ENCODE results near the gene SEZ6L2.

Gene SEZ6L2

GRCh38 chr16:29862884-29863668 lies 36.3 kb downstream of the SEZ6L2 start, which contains the start of gene CDIPT:
CDIPT (minus strand) TSS chr16:29863226; CDS start chr16:29862857, 369 bp downstream.
- Histone ChIP-seq H3K4me3 (ENCODE audit: low read length) (peak within 1 kb of the TSS; percentile 99), H3K9ac (ENCODE audit: low read length) (peak within 1 kb of the TSS; percentile 98), H3K4me1 (ENCODE audit: control insufficient read depth, insufficient read depth, low read length) (peaks cover 20% of the 10 kb centered on the region), H3K36me3 (ENCODE audit: control insufficient read depth, insufficient read depth, low read length, severe bottlenecking) (peaks cover 25% of the 10 kb centered on the region), H3K9me3 (ENCODE audit: control insufficient read depth, low read length) (no peaks in the 10 kb centered on the region), H3K27me3 (replicated peaks; ENCODE audit: control insufficient read depth, insufficient read depth, low read length) (peaks cover 6% of the 10 kb centered on the region)
- DNase-seq (ENCODE audit: low read depth) = peak; percentile 98

- Histone ChIP-seq H3K4me1 (ENCODE audit: control insufficient read depth, insufficient read depth, low read length) (peaks cover 26% of the 10 kb centered on the region), H3K9me3 (ENCODE audit: control insufficient read depth, low read length) (no peaks in the 10 kb centered on the region), H3K36me3 (ENCODE audit: control insufficient read depth, insufficient read depth, low read length, severe bottlenecking) (peaks cover 25% of the 10 kb centered on the region), H3K27me3 (replicated peaks; ENCODE audit: control insufficient read depth, insufficient read depth, low read length) (peaks cover 2% of the 10 kb centered on the region), H3K9ac (ENCODE audit: low read length) (peak overlapping the region; percentile 98), H3K4me3 (ENCODE audit: low read length) (peak overlapping the region; percentile 99)
- peak; percentile 52 for DNase-seq (ENCODE audit: low read depth)
These were observed 36.9 kb downstream of the SEZ6L2 start for GRCh38 chr16:29862383-29862883.

GRCh38 chr16:29860218-29860617 lies 39.1 kb downstream of the SEZ6L2 start:
- no peak overlapping the region for H3K9ac ChIP-seq (ENCODE audit: low read length)
- H3K27me3 ChIP-seq (replicated peaks; ENCODE audit: control insufficient read depth, insufficient read depth, low read length) = peaks cover under 1% of the 10 kb centered on the region

DNA sequence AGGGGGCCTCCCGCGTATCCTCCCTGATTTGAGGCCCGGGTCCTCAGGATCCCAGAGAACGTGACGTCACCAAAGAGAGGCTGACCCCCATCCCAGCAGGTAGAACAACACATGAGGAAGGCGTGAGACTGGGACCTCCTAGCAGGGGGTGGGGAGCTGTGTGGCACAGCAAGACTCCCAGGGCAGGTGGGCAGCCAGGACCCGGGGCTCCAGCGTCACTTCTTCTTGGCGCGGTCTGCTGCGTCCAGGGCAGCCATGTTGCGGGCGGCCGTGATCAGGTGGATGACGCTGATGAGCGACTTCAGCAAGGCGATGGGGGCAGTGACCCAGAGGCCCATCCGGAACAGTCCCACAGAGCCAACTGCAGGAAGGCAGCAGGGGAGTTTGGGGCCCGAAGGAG lies 40.4 kb downstream of the SEZ6L2 start:
- no peak for DNase-seq (ENCODE audit: low read depth)
- Histone ChIP-seq H3K9me3 (ENCODE audit: control insufficient read depth, low read length) (no peaks in the 10 kb centered on the region), H3K4me3 (ENCODE audit: low read length) (no peak overlapping the region), H3K9ac (ENCODE audit: low read length) (no peak overlapping the region), H3K4me1 (ENCODE audit: control insufficient read depth, insufficient read depth, low read length) (peaks cover 39% of the 10 kb centered on the region), H3K36me3 (ENCODE audit: control insufficient read depth, insufficient read depth, low read length, severe bottlenecking) (peaks cover 25% of the 10 kb centered on the region), H3K27me3 (replicated peaks; ENCODE audit: control insufficient read depth, insufficient read depth, low read length) (no peaks in the 10 kb centered on the region)

More at GRCh38 chr16:29860218-29860617, 39.1 kb downstream of the SEZ6L2 start:
- H3K4me3 ChIP-seq (ENCODE audit: low read length) = no peak overlapping the region
- DNase-seq (ENCODE audit: low read depth) = no peak
- H3K9me3 ChIP-seq (ENCODE audit: control insufficient read depth, low read length) = no peaks in the 10 kb centered on the region
- H3K4me1 ChIP-seq (ENCODE audit: control insufficient read depth, insufficient read depth, low read length) = peaks cover 39% of the 10 kb centered on the region
- H3K36me3 ChIP-seq (ENCODE audit: control insufficient read depth, insufficient read depth, low read length, severe bottlenecking) = peaks cover 25% of the 10 kb centered on the region

DNA sequence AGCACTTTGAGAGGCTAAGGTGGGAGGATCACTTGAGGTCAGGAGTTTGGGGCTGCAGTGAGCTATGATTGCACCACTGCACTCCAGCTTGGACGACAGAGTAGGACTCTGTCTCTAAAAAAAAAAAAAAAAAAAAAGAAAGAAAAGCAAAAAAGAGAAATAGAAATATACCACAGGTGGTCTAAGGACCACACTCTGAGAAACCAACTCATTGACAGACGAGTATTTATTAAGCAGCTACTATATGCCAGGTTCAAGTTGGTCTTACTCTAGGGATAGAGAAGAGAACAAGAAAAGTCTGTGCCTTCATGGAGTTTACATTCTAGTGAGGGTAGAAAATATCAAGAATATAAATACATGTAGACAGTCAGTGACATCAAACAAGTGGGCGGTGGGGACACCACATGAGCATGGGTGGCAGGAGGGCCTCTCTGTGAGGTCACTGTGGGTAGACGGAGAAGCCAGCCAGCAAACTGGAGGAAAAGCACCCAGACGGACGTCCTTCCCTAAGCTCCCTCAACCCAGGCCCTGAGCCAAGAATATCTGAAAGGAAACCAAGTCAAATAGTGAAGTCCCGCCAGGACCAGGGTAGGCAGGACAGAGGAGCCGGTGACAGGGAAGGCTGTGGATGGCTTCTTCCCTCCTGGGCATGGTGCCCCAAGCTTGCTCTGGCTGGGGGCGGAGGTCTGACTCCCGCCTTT lies 41.1 kb downstream of the SEZ6L2 start:
- Histone ChIP-seq H3K4me1 (ENCODE audit: control insufficient read depth, insufficient read depth, low read length) (peaks cover 39% of the 10 kb centered on the region), H3K27me3 (replicated peaks; ENCODE audit: control insufficient read depth, insufficient read depth, low read length) (no peaks in the 10 kb centered on the region), H3K9me3 (ENCODE audit: control insufficient read depth, low read length) (no peaks in the 10 kb centered on the region), H3K36me3 (ENCODE audit: control insufficient read depth, insufficient read depth, low read length, severe bottlenecking) (peaks cover 25% of the 10 kb centered on the region), H3K4me3 (ENCODE audit: low read length) (no peak overlapping the region), H3K9ac (ENCODE audit: low read length) (no peak overlapping the region)
- DNase-seq (ENCODE audit: low read depth) = no peak

GRCh38 chr16:29857133-29857760 lies 42.1 kb downstream of the SEZ6L2 start:
- no peak overlapping the region for H3K4me3 ChIP-seq (ENCODE audit: low read length)
- no peaks in the 10 kb centered on the region for H3K27me3 ChIP-seq (replicated peaks; ENCODE audit: control insufficient read depth, insufficient read depth, low read length)
- H3K36me3 ChIP-seq (ENCODE audit: control insufficient read depth, insufficient read depth, low read length, severe bottlenecking) = peaks cover 25% of the 10 kb centered on the region
- peaks cover 39% of the 10 kb centered on the region for H3K4me1 ChIP-seq (ENCODE audit: control insufficient read depth, insufficient read depth, low read length)
- DNase-seq (ENCODE audit: low read depth) = peak; percentile 66
- peak overlapping the region; percentile 73 for H3K9ac ChIP-seq (ENCODE audit: low read length)
- H3K9me3 ChIP-seq (ENCODE audit: control insufficient read depth, low read length) = no peaks in the 10 kb centered on the region

DNA sequence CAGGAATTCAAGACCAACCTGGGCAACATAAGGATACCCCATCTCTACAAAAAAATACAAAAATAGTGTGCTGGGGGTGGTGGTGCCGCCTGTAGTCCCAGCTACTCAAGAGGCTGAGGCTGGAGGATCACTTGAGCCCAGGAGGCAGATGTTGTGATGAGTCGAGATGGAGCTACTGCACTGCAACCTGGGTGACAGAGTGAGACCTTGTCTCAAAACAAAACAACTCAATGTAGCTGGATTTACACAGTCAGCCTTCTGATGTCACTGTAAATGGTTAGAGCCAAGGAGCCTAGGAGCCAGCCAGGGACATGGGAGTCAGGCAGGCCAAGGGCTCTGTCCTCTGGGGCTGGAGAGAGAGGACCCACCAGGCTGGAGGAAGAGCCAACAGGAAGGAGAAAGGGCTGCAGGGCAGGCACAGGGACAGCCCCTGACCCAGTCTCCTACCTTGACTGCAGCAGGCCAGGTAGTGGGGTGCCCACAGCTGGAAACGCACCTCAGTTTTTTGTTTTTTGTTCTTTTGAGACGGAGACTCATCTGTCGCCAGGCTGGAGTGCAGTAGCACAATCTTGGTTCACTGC lies 44.7 kb downstream of the SEZ6L2 start:
- H3K27me3 ChIP-seq (replicated peaks; ENCODE audit: control insufficient read depth, insufficient read depth, low read length) = no peaks in the 10 kb centered on the region
- H3K9ac ChIP-seq (ENCODE audit: low read length) = no peak overlapping the region
- H3K4me3 ChIP-seq (ENCODE audit: low read length) = no peak overlapping the region
- H3K9me3 ChIP-seq (ENCODE audit: control insufficient read depth, low read length) = no peaks in the 10 kb centered on the region
- H3K36me3 ChIP-seq (ENCODE audit: control insufficient read depth, insufficient read depth, low read length, severe bottlenecking) = peaks cover 9% of the 10 kb centered on the region
- H3K4me1 ChIP-seq (ENCODE audit: control insufficient read depth, insufficient read depth, low read length) = peaks cover 27% of the 10 kb centered on the region
- DNase-seq (ENCODE audit: low read depth) = no peak

GRCh38 chr16:29852654-29853053 lies 46.7 kb downstream of the SEZ6L2 start:
- Histone ChIP-seq H3K4me3 (ENCODE audit: low read length) (peak overlapping the region; percentile 15), H3K9ac (ENCODE audit: low read length) (peak overlapping the region; percentile 47), H3K36me3 (ENCODE audit: control insufficient read depth, insufficient read depth, low read length, severe bottlenecking) (peaks cover 6% of the 10 kb centered on the region), H3K27me3 (replicated peaks; ENCODE audit: control insufficient read depth, insufficient read depth, low read length) (no peaks in the 10 kb centered on the region), H3K4me1 (ENCODE audit: control insufficient read depth, insufficient read depth, low read length) (peaks cover 17% of the 10 kb centered on the region), H3K9me3 (ENCODE audit: control insufficient read depth, low read length) (no peaks in the 10 kb centered on the region)
- DNase-seq (ENCODE audit: low read depth) = no peak

- peaks cover 2% of the 10 kb centered on the region for H3K4me1 ChIP-seq (ENCODE audit: control insufficient read depth, insufficient read depth, low read length)
- no peak overlapping the region for H3K9ac ChIP-seq (ENCODE audit: low read length)
- H3K27me3 ChIP-seq (replicated peaks; ENCODE audit: control insufficient read depth, insufficient read depth, low read length) = no peaks in the 10 kb centered on the region
- no peaks in the 10 kb centered on the region for H3K9me3 ChIP-seq (ENCODE audit: control insufficient read depth, low read length)
- H3K4me3 ChIP-seq (ENCODE audit: low read length) = no peak overlapping the region
- peaks cover 23% of the 10 kb centered on the region for H3K36me3 ChIP-seq (ENCODE audit: control insufficient read depth, insufficient read depth, low read length, severe bottlenecking)
- DNase-seq (ENCODE audit: low read depth) = no peak
These were observed 48.4 kb downstream of the SEZ6L2 start for GRCh38 chr16:29850998-29851397.

DNA sequence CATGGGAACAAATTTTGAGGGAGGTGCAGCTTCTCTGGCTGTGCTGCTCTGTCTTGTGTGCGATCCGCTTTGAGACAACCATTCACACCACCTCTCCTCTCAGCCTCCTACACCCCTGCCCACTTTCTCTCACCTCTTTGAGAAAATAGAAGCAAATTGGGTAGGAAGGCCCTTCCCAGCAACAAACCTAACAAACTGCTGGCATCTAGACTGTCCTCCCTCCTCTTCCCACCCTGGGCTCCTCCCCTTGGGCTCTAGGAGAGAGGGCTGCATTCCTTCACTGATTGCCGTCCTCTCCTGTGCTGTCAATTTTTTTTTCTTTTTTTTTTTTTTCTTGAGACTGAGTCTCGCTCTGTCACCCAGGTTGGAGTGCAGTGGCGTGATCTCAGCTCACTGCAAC lies 49.8 kb downstream of the SEZ6L2 start:
- Histone ChIP-seq H3K4me1 (ENCODE audit: control insufficient read depth, insufficient read depth, low read length) (peaks cover 14% of the 10 kb centered on the region), H3K36me3 (ENCODE audit: control insufficient read depth, insufficient read depth, low read length, severe bottlenecking) (peaks cover 36% of the 10 kb centered on the region), H3K4me3 (ENCODE audit: low read length) (no peak overlapping the region), H3K9ac (ENCODE audit: low read length) (peak overlapping the region; percentile 29), H3K27me3 (replicated peaks; ENCODE audit: control insufficient read depth, insufficient read depth, low read length) (no peaks in the 10 kb centered on the region), H3K9me3 (ENCODE audit: control insufficient read depth, low read length) (no peaks in the 10 kb centered on the region)
- DNase-seq (ENCODE audit: low read depth) = no peak

Data from adipocyte (in vitro differentiated cells).